HG03108 (cell line): ENCODE measurements around the gene DKK3.

Experiments
- ATAC-seq: cut with Tn5 transposase; IDR thresholded peaks from one replicate; pipeline ENCODE4 v1.9.1; 2021; ENCODE audit warnings: moderate library complexity; ENCODE audit not compliant: unreplicated experiment

DKK3 gene

GRCh38 chr11:11983427-11983826 lies 25.0 kb downstream of the DKK3 start:
- ATAC-seq, result no peak

GRCh38 chr11:11982975-11983374 lies 25.5 kb downstream of the DKK3 start:
- ATAC-seq, result no peak

- no peak for ATAC-seq
These were observed 26.0 kb downstream of the DKK3 start for GRCh38 chr11:11982461-11982860.

- ATAC-seq, result no peak
These were observed 26.6 kb downstream of the DKK3 start for GRCh38 chr11:11981840-11982239.

GRCh38 chr11:11981364-11981763 lies 27.1 kb downstream of the DKK3 start:
- no peak for ATAC-seq

- ATAC-seq, result no peak
These were observed 27.6 kb downstream of the DKK3 start for GRCh38 chr11:11980841-11981308.

GRCh38 chr11:11980200-11980599 lies 28.2 kb downstream of the DKK3 start:
- no peak for ATAC-seq

GRCh38 chr11:11979488-11980117 lies 28.8 kb downstream of the DKK3 start:
- no peak for ATAC-seq

- ATAC-seq, result no peak
These were observed 29.5 kb downstream of the DKK3 start for GRCh38 chr11:11978792-11979487.

- ATAC-seq, result no peak
These were observed 30.3 kb downstream of the DKK3 start for GRCh38 chr11:11978098-11978637.

- no peak for ATAC-seq
These were observed 31.1 kb downstream of the DKK3 start for GRCh38 chr11:11977206-11977938.

- ATAC-seq, result no peak
These were observed 31.8 kb downstream of the DKK3 start for GRCh38 chr11:11976481-11977127.

GRCh38 chr11:11975201-11976092 lies 33.0 kb downstream of the DKK3 start:
- ATAC-seq, result no peak

- no peak for ATAC-seq
These were observed 34.6 kb downstream of the DKK3 start for GRCh38 chr11:11973866-11974265.

GRCh38 chr11:11973361-11973800 lies 35.0 kb downstream of the DKK3 start:
- no peak for ATAC-seq

- no peak for ATAC-seq
These were observed 35.6 kb downstream of the DKK3 start for GRCh38 chr11:11972730-11973341.

- no peak for ATAC-seq
These were observed 36.4 kb downstream of the DKK3 start for GRCh38 chr11:11971906-11972547.

- no peak for ATAC-seq
These were observed 37.9 kb downstream of the DKK3 start for GRCh38 chr11:11970556-11970955.
